NCI-H1417 (cell line): ENCODE measurements around the gene PTEN.
"Not testable (repeated sequence)": the region's sequence is repeated elsewhere in the genome, so short reads cannot be mapped to it uniquely, and the experiment has no call there.

Source experiments
- DNase-seq, 3 experiments: peaks; one replicate each; lab custom pipeline; 2025; lab: John Stamatoyannopoulos, UW

PTEN gene

DNA sequence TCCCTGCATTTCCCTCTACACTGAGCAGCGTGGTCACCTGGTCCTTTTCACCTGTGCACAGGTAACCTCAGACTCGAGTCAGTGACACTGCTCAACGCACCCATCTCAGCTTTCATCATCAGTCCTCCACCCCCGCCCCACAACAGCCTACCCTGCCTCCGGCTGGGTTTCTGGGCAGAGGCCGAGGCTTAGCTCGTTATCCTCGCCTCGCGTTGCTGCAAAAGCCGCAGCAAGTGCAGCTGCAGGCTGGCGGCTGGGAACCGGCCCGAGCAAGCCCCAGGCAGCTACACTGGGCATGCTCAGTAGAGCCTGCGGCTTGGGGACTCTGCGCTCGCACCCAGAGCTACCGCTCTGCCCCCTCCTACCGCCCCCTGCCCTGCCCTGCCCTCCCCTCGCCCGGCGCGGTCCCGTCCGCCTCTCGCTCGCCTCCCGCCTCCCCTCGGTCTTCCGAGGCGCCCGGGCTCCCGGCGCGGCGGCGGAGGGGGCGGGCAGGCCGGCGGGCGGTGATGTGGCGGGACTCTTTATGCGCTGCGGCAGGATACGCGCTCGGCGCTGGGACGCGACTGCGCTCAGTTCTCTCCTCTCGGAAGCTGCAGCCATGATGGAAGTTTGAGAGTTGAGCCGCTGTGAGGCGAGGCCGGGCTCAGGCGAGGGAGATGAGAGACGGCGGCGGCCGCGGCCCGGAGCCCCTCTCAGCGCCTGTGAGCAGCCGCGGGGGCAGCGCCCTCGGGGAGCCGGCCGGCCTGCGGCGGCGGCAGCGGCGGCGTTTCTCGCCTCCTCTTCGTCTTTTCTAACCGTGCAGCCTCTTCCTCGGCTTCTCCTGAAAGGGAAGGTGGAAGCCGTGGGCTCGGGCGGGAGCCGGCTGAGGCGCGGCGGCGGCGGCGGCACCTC, at the start of gene PTEN, which contains the start of gene KLLN:
Gene PTEN (plus strand): TSS at position 573 of the 891 bp plus-strand sequence. CDS start 845 bp downstream, outside the sequence.
Gene KLLN (minus strand): TSS at position 481 of the 891 bp plus-strand sequence. CDS start 1,046 bp downstream, outside the sequence.
- DNase-seq: peak; percentile 76 to 89 (median 88)

- DNase-seq: no peak
Measured at GRCh38 chr10:87816163-87816897, 47.1 kb upstream of the PTEN start.

- DNase-seq: peak in 1 of 3 experiments; percentile 47
Measured at GRCh38 chr10:87816898-87817608, 46.4 kb upstream of the PTEN start.

GRCh38 chr10:87817609-87818504, 45.6 kb upstream of the PTEN start, which contains the start of gene ATAD1:
Gene ATAD1, minus strand, starts transcription at chr10:87818226. Its CDS starts 3,627 bp downstream, at chr10:87814599.
- peak; percentile 76 to 90 (median 81) for DNase-seq

DNA sequence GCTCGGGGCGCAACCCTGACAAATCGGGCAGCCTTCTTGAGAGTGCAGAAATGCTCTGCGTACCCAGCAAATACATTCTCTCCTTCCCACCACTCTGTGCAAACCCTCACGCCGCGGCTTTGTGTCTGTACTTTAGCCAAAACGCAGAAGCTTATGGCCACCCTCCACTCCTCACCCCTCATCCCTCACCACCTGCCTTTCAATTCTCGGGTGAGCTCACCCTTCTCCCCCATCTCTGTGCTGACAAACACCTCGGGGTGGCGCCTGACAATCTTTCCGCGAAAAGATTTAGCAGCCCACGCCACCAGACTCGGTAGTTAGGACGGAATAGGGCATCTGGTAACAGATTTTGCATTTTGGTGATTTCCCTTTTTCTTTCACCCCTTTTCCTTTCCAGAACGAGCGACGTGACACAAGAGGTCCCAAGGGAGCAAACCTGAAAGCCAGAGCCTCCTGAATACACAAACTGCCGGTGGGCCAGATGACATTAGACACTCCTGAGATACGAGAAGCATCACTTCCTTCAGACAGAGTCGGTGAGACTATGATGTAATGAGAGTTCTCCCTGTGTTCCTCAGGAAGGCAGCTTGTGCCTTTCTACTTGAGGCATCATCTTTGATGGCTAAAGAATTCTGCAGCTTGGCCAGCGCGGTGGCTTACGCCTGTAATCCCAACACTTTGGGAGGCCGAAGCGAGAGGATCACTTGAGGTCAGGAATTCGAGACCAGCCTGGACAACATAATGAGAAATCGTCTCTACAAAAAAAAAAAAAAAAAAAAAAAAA, 44.7 kb upstream of the PTEN start:
- peak; percentile 57 to 76 (median 62) for DNase-seq

DNA sequence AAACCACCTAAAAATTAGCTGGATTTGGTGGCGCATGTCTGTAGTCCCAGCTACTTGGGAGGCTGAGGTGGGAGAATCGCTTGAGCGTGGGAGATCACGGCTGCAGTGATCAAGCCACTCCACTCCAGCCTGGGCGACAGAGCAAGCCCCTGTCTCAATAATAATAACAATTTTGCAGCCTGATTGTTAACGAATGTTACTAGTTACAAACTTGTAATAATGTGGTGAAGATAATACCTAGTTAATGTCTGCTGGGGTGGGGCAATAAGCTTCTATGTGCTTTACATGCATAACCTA, 44.2 kb upstream of the PTEN start:
- DNase-seq: no peak

GRCh38 chr10:87826653-87827052, 36.8 kb upstream of the PTEN start:
- no peak for DNase-seq

DNA sequence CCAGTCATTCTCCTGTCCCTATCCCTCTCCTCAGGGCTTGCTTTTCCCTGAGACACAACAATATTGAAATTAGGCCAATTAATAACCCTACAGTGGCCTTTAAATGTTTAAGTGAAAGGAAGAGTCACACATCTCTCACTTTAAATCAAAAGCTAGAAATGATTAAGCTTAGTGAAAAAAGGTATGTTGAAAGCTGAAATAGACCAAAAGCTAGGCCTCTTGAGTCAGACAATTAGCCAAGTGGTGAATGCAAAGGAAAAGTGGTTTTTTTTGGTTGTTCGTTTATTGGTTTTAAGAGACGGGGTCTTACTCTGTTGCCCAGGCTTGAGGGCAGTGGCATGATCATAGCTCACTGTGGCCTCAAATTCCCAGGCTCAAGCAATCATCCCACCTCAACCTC, 35.7 kb upstream of the PTEN start:
- DNase-seq: no peak

GRCh38 chr10:87829051-87829450, 34.4 kb upstream of the PTEN start:
- not testable (repeated sequence) for DNase-seq

- no peak for DNase-seq
Measured at GRCh38 chr10:87829986-87830729, 33.3 kb upstream of the PTEN start.

- DNase-seq: no peak
Measured at GRCh38 chr10:87836098-87836497, 27.3 kb upstream of the PTEN start.

GRCh38 chr10:87837445-87837844, 26.0 kb upstream of the PTEN start:
- DNase-seq: no peak

GRCh38 chr10:87838650-87839049, 24.8 kb upstream of the PTEN start:
- DNase-seq: no peak

DNA sequence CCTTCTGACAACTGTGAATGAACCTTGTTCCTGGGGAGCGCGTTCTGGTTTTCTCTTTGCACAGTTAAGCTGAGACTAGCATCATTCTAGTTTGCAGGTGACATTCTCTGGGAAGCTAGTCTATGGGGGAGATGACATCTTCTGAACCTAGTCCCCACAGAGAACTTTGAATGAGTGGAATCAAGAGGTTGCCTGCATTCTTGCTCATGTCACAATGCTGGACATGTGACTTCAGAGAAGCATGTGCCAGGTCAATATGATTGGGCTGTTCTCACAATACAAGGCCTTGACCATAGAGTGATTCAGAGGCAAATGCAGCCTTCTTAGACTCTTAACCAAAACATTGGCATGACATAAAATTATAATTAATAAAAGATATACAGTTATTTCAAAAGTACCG, 22.2 kb upstream of the PTEN start:
- no peak for DNase-seq

DNA sequence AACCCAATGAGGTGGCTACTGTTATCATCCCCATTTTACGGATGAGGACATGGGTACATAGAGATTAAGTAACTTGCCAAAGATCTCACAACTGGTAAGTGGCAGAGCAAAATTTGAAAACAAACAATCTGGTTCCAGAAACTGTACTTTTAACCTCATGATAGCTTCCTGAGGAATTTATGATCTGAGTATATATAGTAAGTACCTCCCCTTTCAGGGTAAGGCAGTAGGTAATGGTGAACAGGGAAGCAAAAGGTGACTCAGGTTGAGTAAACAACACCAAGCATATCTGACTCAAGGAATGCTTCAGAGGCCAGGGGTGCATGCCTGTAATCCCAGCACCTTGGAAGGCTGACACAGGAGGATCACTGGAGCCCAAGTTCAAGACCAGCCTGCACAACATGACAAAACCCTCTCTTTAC, 21.2 kb upstream of the PTEN start:
- no peak for DNase-seq

- DNase-seq: peak in 2 of 3 experiments; percentile 4 to 71
Measured at GRCh38 chr10:87842776-87843497, 20.5 kb upstream of the PTEN start.

DNA sequence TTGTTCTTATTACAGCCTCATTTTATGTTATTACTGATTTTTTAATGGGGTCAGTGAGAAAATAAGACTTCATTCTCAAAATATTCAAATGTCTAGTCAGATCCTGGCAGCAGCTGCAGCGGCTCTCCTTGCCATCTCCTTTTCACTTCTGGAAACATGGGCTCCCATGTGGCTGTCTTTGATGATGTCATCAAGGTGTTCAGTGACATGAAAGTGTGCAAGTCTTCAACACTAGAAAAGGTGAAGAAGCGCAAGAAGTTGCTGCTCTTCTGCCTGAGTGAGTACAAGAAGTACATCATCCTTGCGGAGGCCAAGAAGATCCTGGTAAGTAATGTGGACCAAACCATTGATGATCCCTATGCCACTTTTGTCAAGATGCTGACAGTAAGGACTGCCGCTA, 19.7 kb upstream of the PTEN start:
- peak in 1 of 3 experiments; percentile 55 for DNase-seq

DNA sequence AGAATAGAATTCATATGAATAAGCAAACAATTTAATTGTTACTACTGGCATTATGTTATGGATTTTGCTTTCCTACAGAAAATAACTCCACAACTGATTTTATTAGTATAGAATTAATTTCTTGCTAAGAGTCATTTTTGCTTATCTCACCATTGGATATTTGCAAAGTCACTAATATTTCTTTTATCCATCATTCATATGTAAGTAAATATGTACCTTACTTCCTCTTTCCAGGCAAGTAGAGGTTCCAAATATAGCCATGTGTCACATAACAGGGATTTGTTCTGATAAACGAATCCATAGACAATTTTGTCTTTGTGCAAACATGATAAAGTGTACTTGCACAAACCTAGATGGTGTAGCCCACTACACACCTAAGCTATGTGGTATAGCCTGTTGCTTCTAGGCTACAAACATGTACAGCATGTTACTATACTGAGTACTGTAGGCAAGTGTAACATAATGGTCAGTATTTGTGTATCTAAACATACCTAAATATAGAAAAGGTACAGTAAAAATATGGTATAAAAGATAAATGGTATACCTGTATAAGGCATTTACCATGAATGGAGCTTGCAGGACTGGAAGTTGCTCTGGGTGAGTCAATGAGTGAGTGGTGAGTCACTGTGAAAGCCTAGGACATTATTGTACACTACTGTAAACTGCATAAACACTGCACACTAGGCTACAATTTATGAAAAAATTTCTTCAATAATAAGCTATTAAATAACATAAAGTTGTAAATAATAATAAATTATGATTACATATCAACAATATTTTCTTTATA, 18.4 kb upstream of the PTEN start:
- no peak for DNase-seq
